GM18526 (cell line): Measurements from ENCODE around the gene NUDT6.

ENCODE experiments used
- POLR2A ChIP-seq: IDR thresholded peaks from 3 replicates; pipeline ENCODE4 v1.6.1; 2011; ENCODE audit not compliant: insufficient read length; ENCODE audit errors: extremely low read depth

NUDT6 gene

GRCh38 chr4:122921300-122921699 lies 1.1 kb downstream of the NUDT6 start:
- TF ChIP-seq POLR2A, result no peak

DNA sequence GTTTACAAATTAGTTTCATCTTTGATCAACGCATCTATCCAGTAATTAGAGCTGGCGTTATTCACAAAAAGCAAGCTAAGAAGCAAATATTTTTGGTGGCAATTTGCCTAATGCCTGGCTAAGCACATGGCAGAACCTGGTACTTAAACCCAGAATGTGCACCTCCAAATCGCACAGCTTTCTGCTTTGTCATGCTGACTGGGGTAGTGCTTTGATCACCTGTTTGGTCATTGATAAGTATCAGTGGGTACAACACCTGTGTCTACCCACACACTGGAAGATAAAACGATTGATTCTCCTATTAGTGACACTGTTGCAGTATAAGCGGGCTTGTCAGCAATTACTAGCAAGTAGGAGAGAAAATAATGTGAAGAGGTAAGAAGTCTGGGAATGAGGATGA lies 1.9 kb downstream of the NUDT6 start:
- no peak for TF ChIP-seq POLR2A

DNA sequence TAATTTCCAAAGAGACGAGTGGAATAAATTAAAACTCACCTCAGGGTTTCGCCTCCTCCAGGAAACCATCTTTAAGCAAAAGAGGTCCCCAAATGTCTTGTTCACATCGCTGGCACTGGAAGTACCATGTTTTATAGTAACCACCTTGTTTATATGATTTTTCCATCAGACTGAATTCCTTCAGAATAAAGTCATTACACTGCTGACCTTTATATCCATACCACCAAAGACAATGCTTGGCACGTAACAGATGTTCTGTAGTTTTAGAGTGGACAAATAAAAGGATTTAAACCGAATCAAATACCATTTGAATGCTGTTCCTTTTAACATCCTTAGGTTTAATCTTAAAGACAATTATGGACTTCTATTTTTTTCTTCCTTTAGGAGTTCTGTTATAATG lies 4.7 kb downstream of the NUDT6 start:
- no peak for TF ChIP-seq POLR2A

DNA sequence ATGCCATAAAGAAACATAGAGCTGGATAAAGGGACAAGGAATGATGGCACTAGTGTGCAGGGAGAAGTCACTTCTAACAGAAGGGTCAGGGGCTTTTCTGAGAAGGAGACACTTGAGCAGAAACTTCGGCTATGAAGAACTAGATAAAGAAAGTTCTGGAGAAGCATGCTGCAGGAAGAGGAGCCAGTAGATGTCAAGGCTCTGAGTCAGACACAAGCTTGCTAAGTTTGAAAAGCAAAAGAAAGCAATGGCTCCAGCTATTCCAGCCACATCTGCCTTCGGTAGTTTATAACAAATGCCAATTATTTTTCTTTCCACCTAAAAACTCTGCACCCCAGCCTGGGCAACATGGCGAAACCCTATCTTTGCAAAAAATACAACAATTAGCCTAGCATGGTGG lies 7.5 kb downstream of the NUDT6 start:
- no peak for TF ChIP-seq POLR2A

DNA sequence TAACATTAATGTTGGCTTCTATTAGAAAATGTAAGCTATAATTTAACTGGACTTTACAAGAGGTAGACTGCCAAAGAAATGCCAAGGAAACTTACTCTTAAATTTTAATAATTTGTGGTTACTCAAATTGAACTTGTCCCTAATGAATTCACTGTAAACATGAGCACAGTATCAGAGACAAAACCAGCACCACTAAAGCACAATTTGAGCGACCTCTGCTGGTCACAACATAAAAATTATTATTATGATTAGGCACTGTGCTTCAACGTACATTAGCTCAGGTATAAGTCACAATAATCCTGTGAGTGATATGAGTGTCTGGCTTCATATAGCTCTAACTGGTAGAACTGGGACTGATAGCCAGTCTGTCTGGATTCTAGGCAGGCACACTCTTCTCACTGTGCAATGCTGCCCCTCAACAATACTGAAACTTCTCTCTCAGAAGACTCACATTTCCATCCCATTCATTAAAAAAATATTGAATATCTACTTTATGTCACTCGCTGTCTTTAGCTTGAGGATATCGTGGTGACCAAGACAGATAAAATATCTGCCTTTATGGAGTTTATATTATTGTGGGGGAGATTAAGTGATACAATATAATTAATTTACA lies 8.0 kb downstream of the NUDT6 start:
- TF ChIP-seq POLR2A, result no peak

DNA sequence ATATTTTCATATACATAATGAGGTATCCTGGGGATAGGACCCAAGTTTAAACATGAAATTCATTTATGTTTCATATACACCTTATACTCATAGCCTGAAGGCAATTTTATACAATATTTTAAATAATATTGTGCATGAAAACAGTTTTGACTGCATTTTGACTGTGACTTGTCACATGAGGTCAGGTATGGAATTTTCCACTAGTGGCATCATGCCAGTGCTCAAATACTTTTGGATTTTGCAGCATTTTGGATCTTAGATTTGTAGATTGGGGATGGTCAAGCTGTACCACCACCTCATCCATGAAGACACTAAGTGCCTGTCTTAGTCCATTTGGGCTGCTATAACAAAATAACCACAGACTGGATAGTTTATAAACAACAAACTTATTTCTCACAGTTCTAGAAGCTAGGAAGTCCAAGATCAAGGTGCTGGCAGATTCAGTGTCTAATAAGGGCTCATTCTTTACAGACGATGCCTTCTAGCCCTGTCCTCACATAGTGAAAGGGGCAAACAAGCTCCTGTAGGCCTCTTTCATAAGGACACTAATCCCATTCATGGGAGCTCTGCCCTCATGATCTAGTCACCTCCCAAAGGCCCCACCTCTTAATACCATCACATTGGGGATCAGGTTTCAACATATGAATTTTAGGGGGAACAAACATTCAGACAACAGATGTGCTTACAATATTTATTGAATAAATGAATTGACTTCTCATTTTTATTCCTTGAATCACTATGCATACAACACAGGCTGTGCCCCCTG lies 9.4 kb downstream of the NUDT6 start:
- no peak for TF ChIP-seq POLR2A

DNA sequence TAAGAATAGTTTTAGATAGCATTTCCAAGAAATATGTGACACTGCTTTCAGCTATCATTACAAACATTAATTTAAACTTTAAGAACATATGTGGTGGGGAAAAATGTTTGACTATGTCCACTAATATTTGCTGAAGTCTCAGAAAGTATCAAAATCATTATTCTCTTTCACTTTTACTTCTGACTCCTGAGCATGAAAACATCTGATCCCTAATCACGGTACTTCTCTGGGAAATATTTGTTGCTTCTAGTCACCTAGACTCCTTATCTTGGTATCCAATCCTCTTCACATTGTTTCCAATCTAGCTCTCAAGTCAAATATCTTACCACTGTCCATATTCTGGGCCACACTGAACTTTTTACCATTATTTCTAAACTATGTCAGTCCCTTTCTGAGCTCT lies 10.8 kb downstream of the NUDT6 start:
- no peak for TF ChIP-seq POLR2A

GRCh38 chr4:122909683-122910082 lies 12.7 kb downstream of the NUDT6 start:
- no peak for TF ChIP-seq POLR2A

DNA sequence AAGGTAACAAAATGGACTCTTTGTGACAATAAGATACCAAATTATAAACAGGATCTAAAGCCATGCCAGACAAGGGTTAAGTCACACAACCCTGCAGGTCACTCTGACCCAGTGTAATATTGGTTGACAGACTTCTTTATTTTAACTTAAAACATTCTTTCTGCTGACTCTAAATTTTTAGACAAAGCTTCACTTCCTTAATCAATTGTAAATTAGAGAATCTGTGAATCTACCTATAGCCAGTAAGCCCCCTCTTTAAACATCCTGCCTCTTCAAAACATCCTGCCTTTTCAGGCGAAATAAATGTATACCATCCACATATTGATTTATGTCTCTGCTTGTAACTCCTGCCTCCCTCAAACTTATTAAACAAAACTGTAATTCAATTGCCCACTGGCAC lies 14.2 kb downstream of the NUDT6 start:
- TF ChIP-seq POLR2A, result no peak

GRCh38 chr4:122906859-122907305 lies 15.5 kb downstream of the NUDT6 start:
- no peak for TF ChIP-seq POLR2A

- TF ChIP-seq POLR2A, result no peak
These were observed 18.6 kb downstream of the NUDT6 start for GRCh38 chr4:122903766-122904288.

DNA sequence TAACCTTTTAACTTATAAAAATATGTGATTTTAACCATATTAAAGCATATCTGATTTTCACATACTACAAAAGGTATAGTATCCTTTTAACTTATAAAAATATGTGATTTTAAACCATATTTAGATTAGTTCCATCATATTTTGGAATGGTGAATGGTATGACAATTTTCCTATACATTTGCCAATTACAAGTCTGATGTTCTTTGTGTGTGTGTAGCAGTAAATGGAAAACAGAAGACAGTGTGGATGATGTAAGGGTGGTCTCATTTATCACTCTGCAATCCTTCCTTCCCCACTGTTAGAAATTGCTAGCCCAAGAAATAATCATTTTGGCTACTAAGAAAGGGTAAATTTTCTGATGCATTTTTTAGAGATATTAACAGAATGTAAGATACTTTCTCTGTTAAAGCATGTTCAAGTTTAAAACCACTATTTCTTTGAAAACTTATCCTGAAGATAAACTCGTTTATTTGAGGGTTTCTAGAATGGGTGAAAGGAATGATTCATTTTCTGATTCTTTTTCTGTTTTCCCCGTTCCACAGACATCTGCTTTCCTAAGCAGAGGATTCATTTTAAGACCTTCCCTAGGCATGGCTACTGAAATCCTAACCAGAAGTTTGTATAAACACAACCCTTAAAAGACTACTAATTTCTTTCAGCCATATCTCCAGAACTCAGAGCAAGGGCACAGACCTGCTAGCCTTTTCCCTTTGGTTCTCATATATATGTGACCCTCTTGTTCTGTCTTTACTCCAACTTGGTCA lies 21.0 kb downstream of the NUDT6 start:
- TF ChIP-seq POLR2A, result no peak

DNA sequence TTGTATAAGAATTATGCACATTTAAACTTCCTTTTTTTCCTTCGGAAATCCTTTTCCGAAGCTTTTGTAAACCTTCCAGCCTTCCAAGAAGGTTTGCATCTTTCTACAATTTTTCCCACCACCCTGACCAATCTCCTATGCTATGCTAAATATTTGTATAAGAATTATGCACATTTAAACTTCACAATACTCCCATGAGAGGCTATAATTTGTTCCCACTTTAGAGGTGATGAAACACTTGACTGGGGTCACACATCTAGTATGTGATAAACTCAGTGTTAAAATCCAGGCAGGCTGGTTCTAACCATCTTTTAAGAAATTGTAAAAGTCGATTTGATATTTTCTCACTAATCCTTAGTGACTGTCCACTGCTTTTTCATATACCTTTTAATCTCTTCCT lies 22.1 kb downstream of the NUDT6 start:
- no peak for TF ChIP-seq POLR2A

DNA sequence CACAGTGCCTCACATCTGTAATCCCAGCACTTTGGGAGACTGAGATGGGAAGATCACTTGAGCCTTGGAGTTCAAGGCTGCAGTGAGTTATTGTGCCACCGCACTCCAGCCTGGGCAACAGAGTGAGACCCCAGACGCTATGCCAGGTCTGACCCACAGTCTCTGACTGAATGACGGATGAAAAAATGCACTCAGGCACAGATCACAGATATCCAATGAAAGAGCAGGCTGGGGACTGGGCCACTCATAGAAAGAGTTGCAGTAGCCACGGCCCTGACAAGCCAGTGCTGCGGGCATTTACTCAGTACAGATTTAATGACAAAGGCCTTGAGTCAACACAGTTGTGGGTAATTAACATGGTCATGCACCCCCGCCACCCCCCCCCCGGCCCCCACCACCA lies 22.7 kb downstream of the NUDT6 start:
- TF ChIP-seq POLR2A, result no peak

DNA sequence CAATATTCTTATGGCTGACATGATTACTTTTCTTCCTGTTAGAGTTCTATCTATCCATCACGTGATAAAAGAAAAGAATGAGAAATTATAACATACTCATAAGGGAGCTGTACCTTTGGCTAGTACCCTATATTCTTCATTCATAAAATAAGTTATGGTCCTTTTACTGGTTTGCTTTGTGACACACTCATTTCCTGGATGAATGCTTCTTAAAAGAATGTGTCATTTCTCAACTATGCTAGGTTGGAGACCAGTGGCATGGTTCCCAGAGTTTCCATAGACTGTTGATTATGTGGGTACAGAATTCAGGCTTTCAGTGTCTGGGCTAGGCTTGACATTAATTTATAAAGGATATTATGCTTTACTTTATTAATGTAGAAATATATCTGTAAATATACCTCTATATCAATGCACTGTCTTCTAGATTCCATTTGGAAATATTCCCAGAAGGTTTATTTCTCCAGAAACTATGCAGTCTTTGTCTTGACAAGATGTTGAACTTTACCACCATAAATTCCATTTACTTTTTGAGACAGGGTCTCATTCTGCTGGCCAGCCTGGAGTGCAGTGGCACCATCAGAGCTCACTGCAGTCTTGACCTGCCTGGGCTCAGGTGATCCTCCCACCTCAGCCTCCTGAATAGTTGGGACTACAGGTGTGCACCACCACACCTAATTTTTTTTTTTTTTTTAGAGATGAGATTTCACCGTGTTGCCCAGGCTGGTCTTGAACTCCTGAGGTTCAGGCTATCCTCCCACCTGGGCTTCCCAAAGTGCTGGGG lies 23.8 kb downstream of the NUDT6 start:
- TF ChIP-seq POLR2A, result no peak

DNA sequence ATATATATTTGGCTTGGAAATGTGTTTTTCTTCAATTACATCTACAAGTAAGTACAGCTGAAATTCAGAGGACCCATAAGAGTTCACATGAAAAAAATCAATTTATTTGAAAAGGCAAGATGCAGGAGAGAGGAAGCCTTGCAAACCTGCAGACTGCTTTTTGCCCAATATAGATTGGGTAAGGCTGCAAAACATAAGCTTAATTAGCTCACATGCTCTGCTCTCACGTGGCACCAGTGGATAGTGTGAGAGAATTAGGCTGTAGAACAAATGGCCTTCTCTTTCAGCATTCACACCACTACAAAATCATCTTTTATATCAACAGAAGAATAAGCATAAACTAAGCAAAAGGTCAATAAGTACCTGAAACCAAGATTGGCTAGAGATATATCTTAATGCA lies 26.1 kb downstream of the NUDT6 start:
- TF ChIP-seq POLR2A, result no peak
